Karpas-422 (cell line): ENCODE results near the gene TSPAN5. TPM values are rescaled to one million over a fixed set of nuclear protein-coding genes. Genes with fewer than 3 reads are reported as not detected.

Source experiments
- DNase-seq: peaks from one replicate; pipeline ENCODE4 v3.0.0-alpha.2; 2015
- H2AFZ ChIP-seq: fragments of 200-600 bp; sonication (generic); 2 replicates; pipeline ENCODE4 v1.6.1; 2014; ENCODE audit warnings: antibody characterized with exemption, low read length, mixed read lengths
- H3K27ac ChIP-seq: fragments of 200-600 bp; sonication (generic); 2 replicates; pipeline ENCODE4 v1.5.1; 2014; ENCODE audit warnings: mild to moderate bottlenecking, low read length, moderate library complexity
- H3K27me3 ChIP-seq: fragments of 200-600 bp; sonication (generic); 2 replicates; pipeline ENCODE4 v1.6.1; 2014; ENCODE audit warnings: low read length, mixed read lengths
- H3K36me3 ChIP-seq: fragments of 200-600 bp; sonication (generic); 2 replicates; pipeline ENCODE4 v1.6.1; 2014; ENCODE audit warnings: low read length, mixed read lengths; ENCODE audit not compliant: insufficient read depth
- H3K4me1 ChIP-seq: fragments of 200-600 bp; sonication (generic); 2 replicates; pipeline ENCODE4 v1.6.1; 2014; ENCODE audit warnings: mild to moderate bottlenecking, low read length, mixed read lengths
- H3K4me2 ChIP-seq: fragments of 200-600 bp; sonication (generic); 2 replicates; pipeline ENCODE4 v1.6.1; 2014; ENCODE audit warnings: low read length, low read depth, mild to moderate bottlenecking; ENCODE audit not compliant: poor library complexity, severe bottlenecking
- H3K4me3 ChIP-seq: fragments of 200-600 bp; sonication (generic); 2 replicates; pipeline ENCODE4 v1.5.1; 2014; ENCODE audit warnings: mild to moderate bottlenecking, antibody characterized with exemption, low read length, mixed read lengths
- H3K79me2 ChIP-seq: fragments of 200-600 bp; sonication (generic); 2 replicates; pipeline ENCODE4 v1.6.1; 2014; ENCODE audit warnings: mild to moderate bottlenecking, low read length, mixed read lengths
- H3K9ac ChIP-seq: fragments of 200-600 bp; sonication (generic); 2 replicates; pipeline ENCODE4 v1.6.0; 2014; ENCODE audit warnings: low read length
- H3K9me2 ChIP-seq: fragments of 200-600 bp; sonication (generic), shearing (Covaris generic); replicated peaks from 2 replicates; pipeline ENCODE4 v1.6.0; 2014; ENCODE audit warnings: mild to moderate bottlenecking, low read length, moderate library complexity; ENCODE audit not compliant: insufficient read depth
- H3K9me3 ChIP-seq: fragments of 300-700, 200-600 bp; sonication (generic); 2 replicates; pipeline ENCODE4 v1.6.1; 2014; ENCODE audit warnings: low read length, mixed read lengths
- H4K20me1 ChIP-seq: fragments of 200-600 bp; sonication (generic); 2 replicates; pipeline ENCODE4 v1.6.1; 2014; ENCODE audit warnings: mild to moderate bottlenecking, antibody characterized with exemption, low read length, low read depth; ENCODE audit not compliant: insufficient read depth
- total RNA-seq: library from RNA; depleted of rRNA; stranded (reverse); fragments of >200 nt; shearing (Covaris generic); gene quantifications from 2 replicates; pipeline ENCODE4 v1.2.3, GENCODE V29; 2014; ENCODE audit warnings: low replicate concordance

Gene TSPAN5
- total RNA-seq, 1 experiment from 2014 or later = 0.15 TPM

GRCh38 chr4:98689507-98690174 is 31.2 kb upstream of the TSPAN5 start:
- H3K4me2 ChIP-seq = no peak overlapping the region
- no peak overlapping the region for H2AFZ ChIP-seq
- H3K4me1 ChIP-seq = no peaks in the 10 kb centered on the region
- H4K20me1 ChIP-seq = no peaks in the 10 kb centered on the region
- no peaks in the 10 kb centered on the region for H3K79me2 ChIP-seq
- H3K9ac ChIP-seq = no peak overlapping the region
- no peak for DNase-seq
- H3K27ac ChIP-seq = no peak overlapping the region
- no peaks in the 10 kb centered on the region for H3K36me3 ChIP-seq
- no peaks in the 10 kb centered on the region for H3K9me2 ChIP-seq
- no peaks in the 10 kb centered on the region for H3K27me3 ChIP-seq
- no peaks in the 10 kb centered on the region for H3K9me3 ChIP-seq
- H3K4me3 ChIP-seq = no peak overlapping the region

DNA sequence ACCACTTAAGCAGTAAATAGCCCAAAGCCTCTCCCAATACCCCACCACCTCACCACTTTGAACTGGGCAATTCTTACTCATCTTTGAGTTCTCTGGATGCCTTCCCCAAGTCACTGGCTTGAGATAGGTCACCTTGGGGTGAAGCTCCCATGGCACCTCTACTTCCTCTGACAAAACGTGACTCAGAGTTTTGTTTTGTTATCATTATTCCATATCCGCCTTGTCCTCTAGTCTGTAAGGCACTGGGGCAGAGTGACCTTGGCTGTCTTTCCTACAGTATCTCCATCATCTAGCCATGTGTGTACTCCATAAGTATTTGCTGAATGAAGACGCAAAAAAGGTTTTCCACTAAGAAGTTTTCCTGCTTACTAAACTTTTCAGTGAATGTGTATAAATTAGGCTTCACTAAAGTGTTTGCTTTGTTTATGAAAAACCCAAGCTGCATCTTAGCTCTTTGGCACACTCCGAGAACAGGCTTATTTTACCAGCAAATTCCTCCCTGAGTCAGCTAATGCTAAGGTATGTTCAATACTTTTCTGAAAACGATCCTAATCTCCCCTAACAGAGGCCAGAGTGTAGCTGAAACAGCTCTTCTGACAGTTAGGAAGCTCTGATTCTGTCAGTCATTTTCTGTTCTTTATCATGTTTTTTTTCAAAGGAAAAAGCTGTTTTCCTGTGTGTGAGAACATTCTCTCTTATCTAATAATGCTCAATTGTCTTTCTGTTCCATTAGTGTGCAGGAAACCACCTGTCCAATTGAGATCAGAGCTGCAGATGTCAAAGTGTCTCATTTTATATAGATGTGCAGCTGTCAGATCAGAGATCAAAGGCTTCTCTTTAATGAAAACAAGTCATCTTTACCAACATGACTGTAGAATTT is 30.2 kb upstream of the TSPAN5 start:
- H3K9me3 ChIP-seq = no peaks in the 10 kb centered on the region
- H2AFZ ChIP-seq = no peak overlapping the region
- no peak overlapping the region for H3K27ac ChIP-seq
- no peak overlapping the region for H3K4me3 ChIP-seq
- H3K9me2 ChIP-seq = no peaks in the 10 kb centered on the region
- H3K79me2 ChIP-seq = no peaks in the 10 kb centered on the region
- H3K4me1 ChIP-seq = no peaks in the 10 kb centered on the region
- H3K9ac ChIP-seq = no peak overlapping the region
- H3K27me3 ChIP-seq = no peaks in the 10 kb centered on the region
- H3K4me2 ChIP-seq = no peak overlapping the region
- DNase-seq = no peak
- no peaks in the 10 kb centered on the region for H4K20me1 ChIP-seq
- no peaks in the 10 kb centered on the region for H3K36me3 ChIP-seq

DNA sequence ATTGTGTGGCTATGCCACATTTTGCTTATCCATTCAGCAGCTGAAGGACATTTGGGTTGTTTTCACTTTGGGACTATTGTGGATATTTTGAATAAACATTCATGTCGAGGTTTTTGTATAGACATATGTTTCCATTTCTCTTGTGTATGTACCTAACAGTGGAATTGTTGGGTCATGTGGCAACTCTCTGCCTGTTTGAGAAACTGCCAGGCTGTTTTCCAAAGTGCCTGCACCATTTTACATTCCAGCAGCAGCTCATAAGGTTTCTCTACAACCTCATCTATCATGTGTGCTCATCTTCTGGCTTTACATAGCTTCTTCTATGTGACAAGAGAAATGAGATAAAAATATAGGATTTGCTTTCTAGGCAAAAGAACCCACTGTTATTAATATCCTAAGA is 29.5 kb upstream of the TSPAN5 start:
- no peaks in the 10 kb centered on the region for H3K79me2 ChIP-seq
- H3K4me3 ChIP-seq = no peak overlapping the region
- no peaks in the 10 kb centered on the region for H3K4me1 ChIP-seq
- no peak overlapping the region for H3K9ac ChIP-seq
- no peak for DNase-seq
- no peaks in the 10 kb centered on the region for H3K9me2 ChIP-seq
- no peaks in the 10 kb centered on the region for H4K20me1 ChIP-seq
- H3K27me3 ChIP-seq = no peaks in the 10 kb centered on the region
- no peaks in the 10 kb centered on the region for H3K9me3 ChIP-seq
- H3K36me3 ChIP-seq = no peaks in the 10 kb centered on the region
- no peak overlapping the region for H2AFZ ChIP-seq
- H3K4me2 ChIP-seq = no peak overlapping the region
- no peak overlapping the region for H3K27ac ChIP-seq

DNA sequence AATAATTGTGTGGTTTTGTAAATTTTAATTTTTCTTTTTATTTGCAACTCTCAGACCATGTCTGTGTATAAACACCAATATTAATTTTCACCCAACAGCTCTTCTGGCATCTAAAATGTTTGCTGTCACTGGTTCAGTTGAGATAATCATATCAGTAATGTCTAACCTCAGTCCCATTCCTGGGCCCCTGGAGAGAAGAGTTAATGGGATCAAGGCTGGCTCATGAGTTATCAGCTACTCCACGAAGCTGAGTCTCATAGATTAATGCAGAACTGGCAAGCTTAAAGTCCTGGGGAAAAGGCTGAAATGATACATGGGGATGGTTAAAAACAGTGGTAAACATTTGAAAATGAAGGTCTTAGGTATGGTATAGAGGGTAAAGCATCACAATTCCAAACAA is 28.4 kb upstream of the TSPAN5 start:
- Histone ChIP-seq H3K79me2 (no peaks in the 10 kb centered on the region), H2AFZ (no peak overlapping the region), H3K9me2 (no peaks in the 10 kb centered on the region), H3K27ac (no peak overlapping the region), H3K4me2 (no peak overlapping the region), H3K4me1 (no peaks in the 10 kb centered on the region), H3K27me3 (no peaks in the 10 kb centered on the region), H3K9ac (no peak overlapping the region), H4K20me1 (no peaks in the 10 kb centered on the region), H3K4me3 (no peak overlapping the region), H3K36me3 (no peaks in the 10 kb centered on the region), H3K9me3 (no peaks in the 10 kb centered on the region)
- no peak for DNase-seq

GRCh38 chr4:98686043-98686707 is 27.8 kb upstream of the TSPAN5 start:
- no peaks in the 10 kb centered on the region for H3K9me2 ChIP-seq
- H3K27me3 ChIP-seq = no peaks in the 10 kb centered on the region
- H3K4me1 ChIP-seq = no peaks in the 10 kb centered on the region
- H2AFZ ChIP-seq = no peak overlapping the region
- no peak for DNase-seq
- H3K79me2 ChIP-seq = no peaks in the 10 kb centered on the region
- H3K36me3 ChIP-seq = no peaks in the 10 kb centered on the region
- no peaks in the 10 kb centered on the region for H4K20me1 ChIP-seq
- H3K27ac ChIP-seq = no peak overlapping the region
- H3K4me2 ChIP-seq = no peak overlapping the region
- H3K9me3 ChIP-seq = no peaks in the 10 kb centered on the region
- no peak overlapping the region for H3K9ac ChIP-seq
- no peak overlapping the region for H3K4me3 ChIP-seq

DNA sequence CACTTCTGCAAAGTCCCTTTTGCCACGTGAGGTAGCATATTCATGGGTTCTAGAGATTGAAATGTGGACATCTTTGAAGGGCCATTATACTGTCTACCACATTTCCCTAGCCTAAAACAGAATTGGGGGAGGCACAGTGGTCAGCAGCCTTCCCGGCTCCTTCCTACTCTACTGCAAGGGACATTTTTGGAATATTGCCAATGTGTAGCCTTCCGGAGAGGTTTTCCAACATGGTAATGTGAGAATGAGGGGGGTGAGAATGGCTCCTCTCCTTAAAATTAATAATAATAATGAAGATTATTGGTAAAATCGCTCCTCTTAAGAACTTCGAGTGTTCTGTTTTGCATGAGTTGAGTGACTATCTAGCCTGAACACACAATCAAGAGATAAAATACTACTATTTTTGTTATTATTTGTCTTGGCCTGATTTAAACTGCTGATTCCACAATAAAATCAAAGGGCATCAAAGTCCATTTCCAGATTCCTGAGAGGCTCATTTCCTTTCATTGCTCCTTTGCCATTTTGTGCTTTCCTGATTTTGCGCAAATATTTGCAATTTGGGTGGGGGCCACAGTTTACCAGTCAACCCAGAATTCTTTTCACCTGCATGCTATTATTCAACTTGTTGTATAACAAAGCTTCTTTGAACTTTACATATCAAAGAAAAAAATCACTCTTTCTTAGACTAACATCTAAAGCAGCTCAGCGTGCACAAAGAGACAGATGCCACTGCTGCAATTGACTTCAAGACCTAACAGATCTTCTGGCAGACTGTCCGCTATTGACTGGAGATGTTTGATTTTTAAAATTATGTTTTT is 27.0 kb upstream of the TSPAN5 start:
- no peak for DNase-seq
- Histone ChIP-seq H3K27me3 (no peaks in the 10 kb centered on the region), H3K36me3 (no peaks in the 10 kb centered on the region), H3K9ac (no peak overlapping the region), H3K4me2 (no peak overlapping the region), H2AFZ (no peak overlapping the region), H3K4me1 (no peaks in the 10 kb centered on the region), H3K27ac (no peak overlapping the region), H4K20me1 (no peaks in the 10 kb centered on the region), H3K9me3 (no peaks in the 10 kb centered on the region), H3K4me3 (no peak overlapping the region), H3K9me2 (no peaks in the 10 kb centered on the region), H3K79me2 (no peaks in the 10 kb centered on the region)

- H3K4me3 ChIP-seq = no peak overlapping the region
- DNase-seq = no peak
- no peak overlapping the region for H3K27ac ChIP-seq
- H4K20me1 ChIP-seq = no peaks in the 10 kb centered on the region
- no peak overlapping the region for H3K4me2 ChIP-seq
- no peaks in the 10 kb centered on the region for H3K79me2 ChIP-seq
- H3K9me3 ChIP-seq = no peaks in the 10 kb centered on the region
- no peaks in the 10 kb centered on the region for H3K4me1 ChIP-seq
- H3K36me3 ChIP-seq = no peaks in the 10 kb centered on the region
- no peaks in the 10 kb centered on the region for H3K9me2 ChIP-seq
- no peaks in the 10 kb centered on the region for H3K27me3 ChIP-seq
- no peak overlapping the region for H3K9ac ChIP-seq
- H2AFZ ChIP-seq = no peak overlapping the region
These were observed 24.3 kb upstream of the TSPAN5 start for GRCh38 chr4:98682719-98683118.
